Hindlimb muscle (tissue), 1 donor: Measurements from ENCODE around the gene EXOSC7. TPM values are rescaled to one million over a fixed set of nuclear protein-coding genes. Genes with fewer than 3 reads are reported as not detected.
A peak's percentile ranks its signal among the peaks of the same experiment; 100 is the strongest.
"Not testable (repeated sequence)": the region's sequence is repeated elsewhere in the genome, so short reads cannot be mapped to it uniquely, and the experiment has no call there.

Source experiments
- DNase-seq: peaks from one replicate; pipeline ENCODE4 v3.0.0-alpha.2; 2013
- polyA plus RNA-seq: library from polyadenylated mRNA; unstranded; fragments of 120-200 nt; gene quantifications from one replicate; pipeline ENCODE4 v1.2.1, GENCODE V29; 2013; ENCODE audit not compliant: insufficient read length

The EXOSC7 gene
- polyA plus RNA-seq, 1 donor = 42.1 TPM

DNA sequence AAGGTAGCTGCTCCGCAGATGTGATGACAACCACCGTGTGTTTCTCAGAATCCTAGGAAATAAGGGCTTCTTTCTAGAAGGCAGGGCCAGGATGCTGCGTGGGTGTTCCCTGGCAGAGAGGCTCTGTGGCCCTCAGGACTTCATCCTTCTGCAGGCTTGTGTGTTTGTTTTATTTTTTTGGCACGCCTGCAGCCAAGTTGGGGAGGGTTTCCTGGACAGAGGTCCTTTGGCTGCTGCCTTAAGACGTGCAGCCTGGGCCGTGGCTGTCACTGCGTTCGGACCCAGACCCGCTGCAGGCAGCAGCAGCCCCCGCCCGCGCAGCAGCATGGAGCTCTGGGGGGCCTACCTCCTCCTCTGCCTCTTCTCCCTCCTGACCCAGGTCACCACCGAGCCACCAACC is 50.0 kb downstream of the EXOSC7 start, which contains the start of gene CLEC3B:
CLEC3B (plus strand) TSS at position 266 of the 400 bp plus-strand sequence; CDS start at position 326, 60 bp downstream.
- DNase-seq = peak; percentile 69

- DNase-seq = peak; percentile 75
These were observed 50.9 kb downstream of the EXOSC7 start for GRCh38 chr3:45026957-45027356.

DNA sequence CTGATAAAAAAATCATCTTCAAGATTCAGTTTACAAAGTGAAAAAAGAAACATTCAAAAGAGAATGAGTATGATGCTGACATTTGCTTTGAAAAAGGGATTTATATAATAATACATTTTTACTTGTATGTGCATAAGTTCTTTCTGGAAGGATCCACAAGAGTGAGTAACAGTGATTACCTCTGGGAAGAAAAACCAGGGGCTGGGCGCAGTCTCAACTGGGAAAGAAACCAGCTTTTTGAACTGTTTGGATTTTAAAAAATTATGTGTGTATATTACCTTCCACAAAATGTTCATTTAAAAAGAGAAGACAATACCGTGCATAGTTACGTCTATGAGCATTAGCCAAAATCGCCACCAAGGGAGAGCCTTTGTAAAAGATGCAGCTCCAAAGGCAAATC is 51.4 kb downstream of the EXOSC7 start:
- DNase-seq = no peak

- no peak for DNase-seq
These were observed 53.2 kb downstream of the EXOSC7 start for GRCh38 chr3:45029216-45029615.

DNA sequence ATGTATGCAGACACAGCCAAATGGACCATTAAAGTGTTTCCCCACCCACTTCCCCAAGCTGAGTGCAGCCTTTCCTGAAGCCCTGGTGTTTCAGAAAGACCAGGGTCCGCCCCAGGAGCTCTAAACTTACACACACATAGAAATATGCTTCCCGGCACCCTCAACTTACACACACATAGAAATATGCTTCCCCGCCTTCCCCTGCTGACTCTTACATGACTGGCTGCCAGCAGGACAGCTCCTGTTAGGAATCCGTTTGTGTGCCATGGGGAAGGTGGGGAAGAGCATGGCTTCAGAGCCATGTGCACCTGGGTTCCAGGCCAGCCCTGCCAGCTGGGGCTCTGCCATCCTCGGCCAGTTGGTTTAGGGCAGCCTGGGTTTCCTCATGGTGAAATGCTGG is 53.6 kb downstream of the EXOSC7 start:
- no peak for DNase-seq

- DNase-seq = no peak
These were observed 55.5 kb downstream of the EXOSC7 start for GRCh38 chr3:45031531-45031930.

DNA sequence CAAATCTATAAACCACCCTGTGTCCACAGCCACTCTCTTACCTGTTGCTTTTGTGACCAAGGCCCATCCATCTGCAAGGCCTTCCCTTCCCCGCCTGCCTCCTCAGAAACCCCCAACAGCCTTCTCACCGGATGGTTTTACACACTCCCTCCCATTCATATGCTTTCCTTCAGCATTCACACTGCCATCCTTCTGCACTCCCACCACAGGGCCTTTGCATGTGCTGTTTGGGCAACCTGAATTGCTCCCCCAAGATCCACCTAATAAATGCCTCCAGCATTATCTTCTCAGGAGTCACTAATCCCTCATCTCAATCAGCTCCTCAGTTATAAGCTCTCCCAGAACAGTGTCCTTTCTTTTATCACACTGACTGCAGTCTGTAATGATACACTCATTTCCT is 56.1 kb downstream of the EXOSC7 start:
- no peak for DNase-seq

DNA sequence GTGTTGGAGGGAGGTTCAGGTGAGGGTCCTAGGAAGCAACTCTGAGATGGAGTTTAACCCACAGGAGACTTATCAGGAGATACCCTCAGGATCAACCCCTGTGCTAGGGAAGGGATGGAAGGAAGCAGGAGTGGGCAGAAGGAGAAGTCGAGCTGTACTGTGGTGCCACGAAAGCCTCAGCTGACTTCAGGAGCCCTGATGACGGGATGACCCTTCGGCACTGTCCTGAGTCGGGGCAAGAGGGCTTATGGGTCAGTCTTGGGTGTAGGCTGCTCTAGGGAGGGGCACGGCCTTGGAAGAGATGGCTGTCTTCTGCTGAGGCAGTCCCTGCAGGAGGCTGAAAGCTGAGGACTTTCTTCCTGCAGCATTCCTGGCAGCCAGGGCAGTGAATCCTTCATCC is 57.7 kb downstream of the EXOSC7 start:
- no peak for DNase-seq

DNA sequence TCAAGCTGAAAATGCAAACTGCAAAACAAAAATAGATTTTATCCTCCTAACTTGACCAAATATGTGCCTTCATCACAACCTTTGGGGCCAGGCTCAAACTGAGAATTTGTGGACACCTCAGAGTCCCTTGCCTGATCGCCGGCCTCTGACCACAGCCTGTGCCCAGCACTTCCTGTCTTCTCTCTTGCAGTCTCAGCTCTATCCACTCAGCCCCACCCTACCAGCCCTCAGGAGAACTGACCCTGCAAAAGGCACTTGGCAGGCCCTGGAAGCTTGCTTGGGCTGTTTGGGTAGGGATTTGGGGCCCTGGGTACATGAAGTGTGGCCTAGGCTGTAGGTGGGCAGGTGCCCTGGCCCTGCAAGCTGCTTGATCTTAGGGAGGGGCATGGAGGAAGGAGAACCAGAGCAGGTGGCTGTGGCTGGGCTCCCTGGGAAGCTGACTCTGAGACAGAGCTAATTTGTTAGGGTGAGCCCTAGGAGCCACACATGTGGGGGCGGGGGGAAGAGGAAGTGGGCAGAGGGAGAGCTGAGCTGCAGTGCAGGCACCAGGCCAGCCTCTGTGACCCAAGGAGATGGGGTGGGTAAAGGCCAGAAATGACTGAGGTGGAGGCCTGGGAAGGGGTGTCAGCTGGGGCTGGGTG is 58.7 kb downstream of the EXOSC7 start:
- DNase-seq = no peak

- DNase-seq = no peak
These were observed 59.6 kb downstream of the EXOSC7 start for GRCh38 chr3:45035441-45036301.

GRCh38 chr3:45037720-45038455 is 61.8 kb downstream of the EXOSC7 start:
- DNase-seq = peak; percentile 80

GRCh38 chr3:45041666-45042065 is 65.6 kb downstream of the EXOSC7 start:
- DNase-seq = no peak

- DNase-seq = no peak
These were observed 66.1 kb downstream of the EXOSC7 start for GRCh38 chr3:45042162-45042561.

DNA sequence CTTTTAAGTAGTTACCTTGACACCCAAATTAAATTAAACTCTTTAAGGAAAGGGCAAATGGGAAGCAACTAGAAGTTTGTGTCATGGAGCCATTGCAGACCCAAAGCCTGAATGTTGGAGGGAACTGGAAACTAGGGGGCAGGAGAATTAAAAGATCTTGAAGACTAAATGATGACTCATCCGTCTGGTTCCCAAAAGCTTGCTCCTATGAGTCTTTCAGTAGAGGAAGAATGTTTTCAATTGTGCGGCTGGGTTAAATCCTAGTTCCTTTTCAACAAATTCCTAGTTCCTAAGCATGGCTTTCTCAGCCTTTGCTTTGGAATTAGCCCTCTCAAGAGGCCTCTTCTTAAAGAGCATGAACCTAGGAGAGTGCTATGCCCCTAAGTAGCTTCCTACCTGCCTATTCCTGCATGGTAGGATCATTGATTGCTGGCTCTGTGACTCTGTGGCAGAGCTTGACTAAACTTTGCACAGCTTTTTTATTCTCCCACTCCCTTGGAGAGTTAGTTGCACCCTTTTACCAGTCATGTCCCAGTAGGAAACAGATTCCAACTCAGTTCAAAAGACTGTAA is 67.8 kb downstream of the EXOSC7 start:
- DNase-seq = no peak

DNA sequence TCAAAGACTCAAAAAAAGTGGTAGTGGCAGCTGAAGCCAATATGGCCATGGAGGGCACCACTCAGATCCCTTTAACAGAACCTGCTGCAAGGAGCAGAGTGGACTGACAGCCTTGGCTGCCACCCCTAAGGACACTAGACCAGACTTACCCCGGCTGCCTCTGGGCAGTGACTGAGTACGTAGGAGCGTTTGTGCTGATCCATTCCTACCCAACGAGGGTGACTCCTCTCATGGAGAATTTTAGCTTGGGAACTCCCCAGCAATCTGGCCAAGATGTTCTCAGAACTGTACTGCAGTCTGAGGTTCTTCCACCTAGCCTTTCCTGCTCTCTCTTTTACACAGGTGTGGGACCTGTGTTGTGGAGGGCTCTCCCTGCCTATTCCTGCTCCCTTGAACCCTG is 72.2 kb downstream of the EXOSC7 start:
- DNase-seq = no peak

DNA sequence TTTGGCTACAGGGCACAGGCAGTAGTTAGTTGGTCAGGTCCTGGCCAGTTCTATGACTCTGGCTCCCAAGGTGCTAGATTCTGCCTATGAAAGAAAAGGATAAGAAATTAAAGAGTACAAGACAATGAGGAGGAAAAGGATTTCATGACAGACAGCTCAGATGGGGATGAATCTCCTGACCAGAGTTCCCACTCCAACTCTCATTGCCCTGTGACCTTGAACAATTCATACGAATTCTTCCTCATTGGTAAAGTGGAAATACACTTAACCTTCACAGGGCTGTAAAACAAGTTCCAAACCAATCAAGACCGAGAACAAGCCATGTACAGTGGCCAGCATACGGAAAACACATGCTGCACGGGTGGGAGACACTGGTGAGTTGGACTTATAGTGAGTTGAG is 73.8 kb downstream of the EXOSC7 start:
- no peak for DNase-seq

- DNase-seq = no peak
These were observed 75.6 kb downstream of the EXOSC7 start for GRCh38 chr3:45051685-45052084.

DNA sequence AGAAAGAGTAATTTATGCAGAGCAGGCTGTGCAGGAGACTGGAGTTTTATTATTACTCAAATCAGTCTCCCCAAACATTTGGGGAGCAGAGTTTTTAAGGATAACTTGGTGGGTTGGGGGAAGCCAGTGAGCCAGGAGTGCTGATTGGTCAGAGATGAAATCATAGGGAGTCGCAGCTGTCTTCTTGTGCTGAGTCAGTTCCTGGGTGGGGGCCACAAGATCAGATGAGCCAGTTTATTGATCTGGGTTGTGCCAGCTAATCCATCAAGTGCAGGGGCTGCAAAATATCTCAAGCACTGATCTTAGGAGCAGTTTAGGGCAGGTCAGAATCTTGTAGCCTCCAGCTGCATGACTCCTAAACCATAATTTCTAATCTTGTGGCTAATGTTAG is 77.8 kb downstream of the EXOSC7 start:
- not testable (repeated sequence) for DNase-seq

DNA sequence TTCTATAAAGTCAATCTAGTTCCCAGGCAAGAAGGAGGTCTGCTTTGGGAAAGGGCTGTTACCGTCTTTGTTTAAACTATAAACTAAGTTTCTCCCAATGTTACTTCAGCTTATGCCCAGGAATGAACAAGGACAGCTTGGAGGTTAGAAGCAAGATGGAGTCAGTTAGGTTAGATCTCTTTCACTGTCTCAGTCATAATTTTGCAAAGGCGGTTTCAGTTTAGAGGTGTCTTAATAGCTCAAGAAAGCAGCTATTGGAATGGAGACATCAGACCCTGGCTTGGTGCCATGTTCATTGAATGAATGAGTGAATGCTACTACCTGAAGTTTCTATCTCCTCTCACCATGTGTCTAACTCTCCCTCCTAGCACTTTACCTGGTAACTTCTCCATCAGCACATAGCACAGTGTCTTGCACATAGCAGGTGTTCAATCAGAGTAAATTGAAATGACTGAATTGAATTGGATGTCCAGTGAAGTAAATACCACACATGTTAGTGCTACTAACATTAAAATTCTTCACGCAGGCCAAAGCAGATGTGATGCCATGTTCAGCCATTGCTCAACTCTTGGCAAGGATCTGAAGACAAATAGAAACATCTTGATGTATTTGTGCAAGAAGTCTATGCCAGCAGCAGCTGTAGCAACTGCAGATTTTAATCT is 78.3 kb downstream of the EXOSC7 start:
- no peak for DNase-seq

- DNase-seq = no peak
These were observed 79.0 kb downstream of the EXOSC7 start for GRCh38 chr3:45055032-45055410.

GRCh38 chr3:45055411-45056143 is 79.5 kb downstream of the EXOSC7 start:
- no peak for DNase-seq
